GM23338 (cell line): ENCODE results near the gene RHBDF2. TPM values are rescaled to one million over a fixed set of nuclear protein-coding genes. Genes with fewer than 3 reads are reported as not detected.

ENCODE experiments used
- ATAC-seq: fragments of 200-7000 bp; cut with Tn5 transposase; 3 replicates; pipeline ENCODE4 v1.9.1; 2020
- DNase-seq: peaks from one replicate; pipeline ENCODE4 v3.0.0-alpha.2; 2015; ENCODE audit warnings: low spot score
- H2AFZ ChIP-seq: fragments of 200-600 bp; sonication (generic); 2 replicates; pipeline ENCODE4 v1.8.0; 2016; ENCODE audit warnings: antibody characterized with exemption, mild to moderate bottlenecking, moderate library complexity
- H3F3A ChIP-seq: fragments of 200-600 bp; sonication (generic); replicated peaks from 2 replicates; pipeline ENCODE4 v1.8.0; 2017; ENCODE audit warnings: antibody characterized with exemption, mixed run types, low read depth
- H3K27ac ChIP-seq: fragments of 200-600 bp; sonication (generic); 2 replicates; pipeline ENCODE4 v1.6.1; 2016; ENCODE audit warnings: low read depth
- H3K27me3 ChIP-seq: fragments of 200-600 bp; sonication (generic); 2 replicates; pipeline ENCODE4 v1.8.0; 2016; ENCODE audit warnings: mild to moderate bottlenecking, mixed run types, moderate library complexity; ENCODE audit not compliant: insufficient read depth
- H3K36me3 ChIP-seq: fragments of 200-600 bp; sonication (generic); 2 replicates; pipeline ENCODE4 v1.8.0; 2016; ENCODE audit warnings: mild to moderate bottlenecking; ENCODE audit not compliant: insufficient read depth
- H3K4me1 ChIP-seq: fragments of 200-600 bp; sonication (generic); 2 replicates; pipeline ENCODE4 v1.8.0; 2016; ENCODE audit warnings: mild to moderate bottlenecking, moderate library complexity; ENCODE audit not compliant: insufficient read depth
- H3K4me2 ChIP-seq: fragments of 200-600 bp; sonication (generic); 2 replicates; pipeline ENCODE4 v1.7.1; 2017; ENCODE audit warnings: mixed run types
- H3K4me3 ChIP-seq: fragments of 200-600 bp; sonication (generic); 2 replicates; pipeline ENCODE4 v1.6.1; 2016; ENCODE audit warnings: mixed run types
- H3K79me2 ChIP-seq: fragments of 200-600 bp; sonication (generic); replicated peaks from 2 replicates; pipeline ENCODE4 v1.8.0; 2017; ENCODE audit warnings: mild to moderate bottlenecking; ENCODE audit not compliant: insufficient read depth
- H3K9me2 ChIP-seq: fragments of 200-600 bp; sonication (generic); 2 replicates; pipeline ENCODE4 v1.8.0; 2017; ENCODE audit not compliant: insufficient read depth
- H4K20me1 ChIP-seq: fragments of 200-600 bp; sonication (generic); replicated peaks from 2 replicates; pipeline ENCODE4 v1.8.0; 2017; ENCODE audit warnings: mild to moderate bottlenecking; ENCODE audit not compliant: insufficient read depth
- H3K27ac Mint-ChIP-seq: 2 replicates; pipeline ENCODE4 v1.8.0; 2020; ENCODE audit warnings: inconsistent platforms, mild to moderate bottlenecking, moderate library complexity, mixed read lengths
- H3K27me3 Mint-ChIP-seq: 3 replicates; pipeline ENCODE4 v1.8.0; 2022; ENCODE audit warnings: low read depth, mild to moderate bottlenecking, moderate library complexity, mixed read lengths, inconsistent platforms; ENCODE audit not compliant: insufficient read depth, poor library complexity
- H3K36me3 Mint-ChIP-seq: 3 replicates; pipeline ENCODE4 v1.8.0; 2021; ENCODE audit warnings: low read depth, mild to moderate bottlenecking, inconsistent platforms, moderate library complexity, mixed read lengths
- H3K4me1 Mint-ChIP-seq: 3 replicates; pipeline ENCODE4 v1.8.0; 2020; ENCODE audit warnings: mild to moderate bottlenecking, inconsistent platforms, mixed read lengths
- H3K4me3 Mint-ChIP-seq: 3 replicates; pipeline ENCODE4 v1.8.0; 2021; ENCODE audit warnings: moderate library complexity, mild to moderate bottlenecking, inconsistent platforms, mixed read lengths
- H3K9me3 Mint-ChIP-seq: 3 replicates; pipeline ENCODE4 v1.8.0; 2020; ENCODE audit warnings: moderate library complexity, mild to moderate bottlenecking, inconsistent platforms, mixed read lengths
- CREB1 ChIP-seq: fragments of 250-450 bp; sonication (Bioruptor Pico); IDR thresholded peaks from 2 replicates; pipeline ENCODE4 v1.5.0; 2020; ENCODE audit warnings: low read depth, mild to moderate bottlenecking, moderate library complexity
- EZH2 ChIP-seq: fragments of 200-600 bp; sonication (generic); IDR thresholded peaks from one replicate; pipeline ENCODE4 v1.8.0; 2017; ENCODE audit warnings: antibody characterized with exemption, mild to moderate bottlenecking, low read depth; ENCODE audit not compliant: unreplicated experiment
- EZH2phosphoT487 ChIP-seq: fragments of 200-600 bp; sonication (generic); IDR thresholded peaks from one replicate; pipeline ENCODE4 v1.8.1; 2018; ENCODE audit warnings: antibody characterized with exemption; ENCODE audit not compliant: unreplicated experiment
- JUNB ChIP-seq: IDR thresholded peaks from one replicate; pipeline ENCODE4 v1.6.1; 2016; ENCODE audit warnings: antibody characterized with exemption; ENCODE audit not compliant: unreplicated experiment
- NANOG ChIP-seq: IDR thresholded peaks from 2 replicates; pipeline ENCODE4 v1.6.1; 2016; ENCODE audit warnings: antibody characterized with exemption, borderline replicate concordance
- POLR2AphosphoS5 ChIP-seq: IDR thresholded peaks from 2 replicates; pipeline ENCODE4 v1.6.1; 2016; ENCODE audit warnings: antibody characterized with exemption, low read depth
- ZNF114 ChIP-seq: fragments of 250-450 bp; sonication (Bioruptor Pico); IDR thresholded peaks from 2 replicates; pipeline ENCODE4 v1.5.0; 2020; ENCODE audit warnings: mild to moderate bottlenecking, moderate library complexity
- ZNF331 ChIP-seq: fragments of 250-450 bp; sonication (Bioruptor Pico); IDR thresholded peaks from 2 replicates; pipeline ENCODE4 v1.5.0; 2020; ENCODE audit warnings: low read depth, mild to moderate bottlenecking, moderate library complexity
- polyA plus RNA-seq: library from polyadenylated mRNA; unstranded; fragments of >200 nt; fragmentation: Nextera tagmentation; extraction: Ambion mirVana; gene quantifications from 2 replicates; pipeline ENCODE4 v1.2.1, GENCODE V29; 2016
- total RNA-seq: library from RNA; depleted of rRNA; stranded (reverse); fragments of >200 nt; shearing (Covaris generic); gene quantifications from 2 replicates; pipeline ENCODE4 v1.2.3, GENCODE V29; 2014
- TF ChIP-seq, protein P1 (sequence below): IDR thresholded peaks from 2 replicates; pipeline ENCODE4 v1.6.1; 2016; ENCODE audit warnings: antibody characterized with exemption
- TF ChIP-seq, protein P2 (sequence below): fragments of 250-450 bp; sonication (Bioruptor Pico); IDR thresholded peaks from 2 replicates; pipeline ENCODE4 v1.5.0; 2020; ENCODE audit warnings: mild to moderate bottlenecking, moderate library complexity
- TF ChIP-seq, protein P3 (sequence below), 2 experiments: fragments of 200-600 bp in 1 of 2; sonication (generic) in 1 of 2; conservative IDR thresholded peaks; 2 replicates each; pipeline versions ENCODE4 v1.5.1 to v1.6.1; 2016 to 2017; ENCODE audit warnings: antibody characterized with exemption in 2 of 2, low read depth in 2 of 2, mild to moderate bottlenecking in 2 of 2, moderate library complexity in 1 of 2
- TF ChIP-seq, protein P4 (sequence below): IDR thresholded peaks from one replicate; pipeline ENCODE4 v1.6.1; 2018; ENCODE audit warnings: antibody characterized with exemption; ENCODE audit not compliant: unreplicated experiment

The RHBDF2 gene
- total and polyA plus RNA-seq, 2 experiments from 2014 or later = 9.4 to 29.5 TPM

DNA sequence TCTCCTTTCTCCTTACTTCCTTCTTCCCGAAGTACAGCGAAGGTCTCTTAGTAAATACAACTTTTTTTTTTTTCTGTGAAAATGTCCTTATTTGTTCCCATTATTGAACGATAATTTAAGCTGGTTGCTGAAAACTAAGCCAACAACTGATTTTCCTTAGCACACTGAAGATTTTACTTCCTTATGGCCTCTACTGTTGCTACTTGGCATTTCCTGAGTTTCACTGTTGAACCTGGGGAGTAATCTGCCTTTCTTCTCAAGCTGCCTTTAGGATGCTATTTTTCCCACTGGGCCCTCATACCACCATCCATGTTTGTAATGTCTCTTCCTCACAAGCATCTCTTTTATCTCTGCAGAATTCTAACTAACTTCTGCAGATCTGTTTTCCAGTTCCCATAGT lies 74.4 kb downstream of the RHBDF2 start:
- Mint-ChIP-seq H3K9me3 (no peaks in the 10 kb centered on the region; the same call in 2 of the 3 replicates), H3K4me1 (peaks cover 50% of the 10 kb centered on the region), H3K27me3 (peaks cover 2% of the 10 kb centered on the region), H3K27ac (no peak overlapping the region), H3K36me3 (peaks cover 17% of the 10 kb centered on the region), H3K4me3 (no peak overlapping the region)
- Histone ChIP-seq H3K4me1 (peaks cover 48% of the 10 kb centered on the region), H3K36me3 (no peaks in the 10 kb centered on the region), H3K4me2 (no peak overlapping the region), H3K9me2 (no peaks in the 10 kb centered on the region; the same call in 1 of the 2 replicates), H2AFZ (no peak overlapping the region), H3F3A (no peaks in the 10 kb centered on the region), H4K20me1 (peaks cover 56% of the 10 kb centered on the region), H3K27me3 (no peaks in the 10 kb centered on the region), H3K79me2 (peaks cover 95% of the 10 kb centered on the region), H3K4me3 (no peak overlapping the region), H3K27ac (peak overlapping the region; percentile 39; the same call in 1 of the 2 replicates)
- no peak for TF ChIP-seq JUNB
- no peak for TF ChIP-seq POLR2AphosphoS5
- TF ChIP-seq EZH2phosphoT487 = no peak
- TF ChIP-seq ZNF331 (CRISPR knock-in tag) = no peak
- TF ChIP-seq, protein P1, sequence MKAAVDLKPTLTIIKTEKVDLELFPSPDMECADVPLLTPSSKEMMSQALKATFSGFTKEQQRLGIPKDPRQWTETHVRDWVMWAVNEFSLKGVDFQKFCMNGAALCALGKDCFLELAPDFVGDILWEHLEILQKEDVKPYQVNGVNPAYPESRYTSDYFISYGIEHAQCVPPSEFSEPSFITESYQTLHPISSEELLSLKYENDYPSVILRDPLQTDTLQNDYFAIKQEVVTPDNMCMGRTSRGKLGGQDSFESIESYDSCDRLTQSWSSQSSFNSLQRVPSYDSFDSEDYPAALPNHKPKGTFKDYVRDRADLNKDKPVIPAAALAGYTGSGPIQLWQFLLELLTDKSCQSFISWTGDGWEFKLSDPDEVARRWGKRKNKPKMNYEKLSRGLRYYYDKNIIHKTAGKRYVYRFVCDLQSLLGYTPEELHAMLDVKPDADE = no peak
- no peak for TF ChIP-seq EZH2
- TF ChIP-seq, protein P2, sequence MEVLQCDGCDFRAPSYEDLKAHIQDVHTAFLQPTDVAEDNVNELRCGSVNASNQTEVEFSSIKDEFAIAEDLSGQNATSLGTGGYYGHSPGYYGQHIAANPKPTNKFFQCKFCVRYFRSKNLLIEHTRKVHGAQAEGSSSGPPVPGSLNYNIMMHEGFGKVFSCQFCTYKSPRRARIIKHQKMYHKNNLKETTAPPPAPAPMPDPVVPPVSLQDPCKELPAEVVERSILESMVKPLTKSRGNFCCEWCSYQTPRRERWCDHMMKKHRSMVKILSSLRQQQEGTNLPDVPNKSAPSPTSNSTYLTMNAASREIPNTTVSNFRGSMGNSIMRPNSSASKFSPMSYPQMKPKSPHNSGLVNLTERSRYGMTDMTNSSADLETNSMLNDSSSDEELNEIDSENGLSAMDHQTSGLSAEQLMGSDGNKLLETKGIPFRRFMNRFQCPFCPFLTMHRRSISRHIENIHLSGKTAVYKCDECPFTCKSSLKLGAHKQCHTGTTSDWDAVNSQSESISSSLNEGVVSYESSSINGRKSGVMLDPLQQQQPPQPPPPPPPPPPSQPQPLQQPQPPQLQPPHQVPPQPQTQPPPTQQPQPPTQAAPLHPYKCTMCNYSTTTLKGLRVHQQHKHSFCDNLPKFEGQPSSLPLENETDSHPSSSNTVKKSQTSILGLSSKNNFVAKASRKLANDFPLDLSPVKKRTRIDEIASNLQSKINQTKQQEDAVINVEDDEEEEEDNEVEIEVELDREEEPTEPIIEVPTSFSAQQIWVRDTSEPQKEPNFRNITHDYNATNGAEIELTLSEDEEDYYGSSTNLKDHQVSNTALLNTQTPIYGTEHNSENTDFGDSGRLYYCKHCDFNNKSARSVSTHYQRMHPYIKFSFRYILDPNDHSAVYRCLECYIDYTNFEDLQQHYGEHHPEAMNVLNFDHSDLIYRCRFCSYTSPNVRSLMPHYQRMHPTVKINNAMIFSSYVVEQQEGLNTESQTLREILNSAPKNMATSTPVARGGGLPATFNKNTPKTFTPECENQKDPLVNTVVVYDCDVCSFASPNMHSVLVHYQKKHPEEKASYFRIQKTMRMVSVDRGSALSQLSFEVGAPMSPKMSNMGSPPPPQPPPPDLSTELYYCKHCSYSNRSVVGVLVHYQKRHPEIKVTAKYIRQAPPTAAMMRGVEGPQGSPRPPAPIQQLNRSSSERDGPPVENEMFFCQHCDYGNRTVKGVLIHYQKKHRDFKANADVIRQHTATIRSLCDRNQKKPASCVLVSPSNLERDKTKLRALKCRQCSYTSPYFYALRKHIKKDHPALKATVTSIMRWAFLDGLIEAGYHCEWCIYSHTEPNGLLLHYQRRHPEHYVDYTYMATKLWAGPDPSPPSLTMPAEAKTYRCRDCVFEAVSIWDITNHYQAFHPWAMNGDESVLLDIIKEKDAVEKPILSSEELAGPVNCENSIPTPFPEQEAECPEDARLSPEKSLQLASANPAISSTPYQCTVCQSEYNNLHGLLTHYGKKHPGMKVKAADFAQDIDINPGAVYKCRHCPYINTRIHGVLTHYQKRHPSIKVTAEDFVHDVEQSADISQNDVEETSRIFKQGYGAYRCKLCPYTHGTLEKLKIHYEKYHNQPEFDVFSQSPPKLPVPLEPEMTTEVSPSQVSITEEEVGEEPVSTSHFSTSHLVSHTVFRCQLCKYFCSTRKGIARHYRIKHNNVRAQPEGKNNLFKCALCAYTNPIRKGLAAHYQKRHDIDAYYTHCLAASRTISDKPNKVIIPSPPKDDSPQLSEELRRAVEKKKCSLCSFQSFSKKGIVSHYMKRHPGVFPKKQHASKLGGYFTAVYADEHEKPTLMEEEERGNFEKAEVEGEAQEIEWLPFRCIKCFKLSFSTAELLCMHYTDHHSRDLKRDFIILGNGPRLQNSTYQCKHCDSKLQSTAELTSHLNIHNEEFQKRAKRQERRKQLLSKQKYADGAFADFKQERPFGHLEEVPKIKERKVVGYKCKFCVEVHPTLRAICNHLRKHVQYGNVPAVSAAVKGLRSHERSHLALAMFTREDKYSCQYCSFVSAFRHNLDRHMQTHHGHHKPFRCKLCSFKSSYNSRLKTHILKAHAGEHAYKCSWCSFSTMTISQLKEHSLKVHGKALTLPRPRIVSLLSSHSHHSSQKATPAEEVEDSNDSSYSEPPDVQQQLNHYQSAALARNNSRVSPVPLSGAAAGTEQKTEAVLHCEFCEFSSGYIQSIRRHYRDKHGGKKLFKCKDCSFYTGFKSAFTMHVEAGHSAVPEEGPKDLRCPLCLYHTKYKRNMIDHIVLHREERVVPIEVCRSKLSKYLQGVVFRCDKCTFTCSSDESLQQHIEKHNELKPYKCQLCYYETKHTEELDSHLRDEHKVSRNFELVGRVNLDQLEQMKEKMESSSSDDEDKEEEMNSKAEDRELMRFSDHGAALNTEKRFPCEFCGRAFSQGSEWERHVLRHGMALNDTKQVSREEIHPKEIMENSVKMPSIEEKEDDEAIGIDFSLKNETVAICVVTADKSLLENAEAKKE = no peak
- no peak for TF ChIP-seq ZNF114 (CRISPR knock-in tag)
- TF ChIP-seq, protein P3, sequence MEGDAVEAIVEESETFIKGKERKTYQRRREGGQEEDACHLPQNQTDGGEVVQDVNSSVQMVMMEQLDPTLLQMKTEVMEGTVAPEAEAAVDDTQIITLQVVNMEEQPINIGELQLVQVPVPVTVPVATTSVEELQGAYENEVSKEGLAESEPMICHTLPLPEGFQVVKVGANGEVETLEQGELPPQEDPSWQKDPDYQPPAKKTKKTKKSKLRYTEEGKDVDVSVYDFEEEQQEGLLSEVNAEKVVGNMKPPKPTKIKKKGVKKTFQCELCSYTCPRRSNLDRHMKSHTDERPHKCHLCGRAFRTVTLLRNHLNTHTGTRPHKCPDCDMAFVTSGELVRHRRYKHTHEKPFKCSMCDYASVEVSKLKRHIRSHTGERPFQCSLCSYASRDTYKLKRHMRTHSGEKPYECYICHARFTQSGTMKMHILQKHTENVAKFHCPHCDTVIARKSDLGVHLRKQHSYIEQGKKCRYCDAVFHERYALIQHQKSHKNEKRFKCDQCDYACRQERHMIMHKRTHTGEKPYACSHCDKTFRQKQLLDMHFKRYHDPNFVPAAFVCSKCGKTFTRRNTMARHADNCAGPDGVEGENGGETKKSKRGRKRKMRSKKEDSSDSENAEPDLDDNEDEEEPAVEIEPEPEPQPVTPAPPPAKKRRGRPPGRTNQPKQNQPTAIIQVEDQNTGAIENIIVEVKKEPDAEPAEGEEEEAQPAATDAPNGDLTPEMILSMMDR (conservative IDR thresholded peaks at IDR 0.05; ENCODE audit: low read depth in 2 of 2) = no peak
- no peak for TF ChIP-seq NANOG
- TF ChIP-seq CREB1 (CRISPR knock-in tag) = no peak
- TF ChIP-seq, protein P4, sequence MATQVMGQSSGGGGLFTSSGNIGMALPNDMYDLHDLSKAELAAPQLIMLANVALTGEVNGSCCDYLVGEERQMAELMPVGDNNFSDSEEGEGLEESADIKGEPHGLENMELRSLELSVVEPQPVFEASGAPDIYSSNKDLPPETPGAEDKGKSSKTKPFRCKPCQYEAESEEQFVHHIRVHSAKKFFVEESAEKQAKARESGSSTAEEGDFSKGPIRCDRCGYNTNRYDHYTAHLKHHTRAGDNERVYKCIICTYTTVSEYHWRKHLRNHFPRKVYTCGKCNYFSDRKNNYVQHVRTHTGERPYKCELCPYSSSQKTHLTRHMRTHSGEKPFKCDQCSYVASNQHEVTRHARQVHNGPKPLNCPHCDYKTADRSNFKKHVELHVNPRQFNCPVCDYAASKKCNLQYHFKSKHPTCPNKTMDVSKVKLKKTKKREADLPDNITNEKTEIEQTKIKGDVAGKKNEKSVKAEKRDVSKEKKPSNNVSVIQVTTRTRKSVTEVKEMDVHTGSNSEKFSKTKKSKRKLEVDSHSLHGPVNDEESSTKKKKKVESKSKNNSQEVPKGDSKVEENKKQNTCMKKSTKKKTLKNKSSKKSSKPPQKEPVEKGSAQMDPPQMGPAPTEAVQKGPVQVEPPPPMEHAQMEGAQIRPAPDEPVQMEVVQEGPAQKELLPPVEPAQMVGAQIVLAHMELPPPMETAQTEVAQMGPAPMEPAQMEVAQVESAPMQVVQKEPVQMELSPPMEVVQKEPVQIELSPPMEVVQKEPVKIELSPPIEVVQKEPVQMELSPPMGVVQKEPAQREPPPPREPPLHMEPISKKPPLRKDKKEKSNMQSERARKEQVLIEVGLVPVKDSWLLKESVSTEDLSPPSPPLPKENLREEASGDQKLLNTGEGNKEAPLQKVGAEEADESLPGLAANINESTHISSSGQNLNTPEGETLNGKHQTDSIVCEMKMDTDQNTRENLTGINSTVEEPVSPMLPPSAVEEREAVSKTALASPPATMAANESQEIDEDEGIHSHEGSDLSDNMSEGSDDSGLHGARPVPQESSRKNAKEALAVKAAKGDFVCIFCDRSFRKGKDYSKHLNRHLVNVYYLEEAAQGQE = no peak
- DNase-seq (no peak), ATAC-seq (no peak)
